ENCODE data around the gene RHPN2. TPM values are rescaled to one million over a fixed set of nuclear protein-coding genes. Genes with fewer than 3 reads are reported as not detected.

Gene RHPN2
- total and polyA plus RNA-seq, 2 of the 13 experiments (the other 11 are each of a cell fraction or from before 2014, with no cell fraction given), result 20.3 to 48.0 TPM

- TF ChIP-seq UBTF (CRISPR knock-in tag; IDR thresholded peaks at IDR 0.05) (peak; percentile 25; the same call in 1 of the 2 replicates), RBM39 (IDR thresholded peaks at IDR 0.05; ENCODE audit: low read depth, low read length, poor library complexity, severe bottlenecking) (no peak), ZBTB43 (CRISPR knock-in tag; conservative IDR thresholded peaks at IDR 0.05) (no peak), ZNF33B (CRISPR knock-in tag; IDR thresholded peaks at IDR 0.05) (no peak), YY1 (IDR thresholded peaks at IDR 0.05; ENCODE audit: insufficient read depth, insufficient replicate concordance, low read depth, low read length) (peak; percentile 4), U2AF2 (IDR thresholded peaks at IDR 0.05; ENCODE audit: low read depth, low read length) (no peak), GLMP (CRISPR knock-in tag; IDR thresholded peaks at IDR 0.05; ENCODE audit: borderline replicate concordance) (no peak), ZNF205 (CRISPR knock-in tag; IDR thresholded peaks at IDR 0.05) (no peak), ZZZ3 (CRISPR knock-in tag; IDR thresholded peaks at IDR 0.05; ENCODE audit: borderline replicate concordance) (no peak), MZF1 (CRISPR knock-in tag; IDR thresholded peaks at IDR 0.05; ENCODE audit: borderline replicate concordance) (no peak), NFE2L2 (IDR thresholded peaks at IDR 0.05; ENCODE audit: low read length) (no peak), ZNF225 (CRISPR knock-in tag; IDR thresholded peaks at IDR 0.05) (no peak), NFIB (CRISPR knock-in tag; IDR thresholded peaks at IDR 0.05; ENCODE audit: borderline replicate concordance) (no peak), ZNF609 (CRISPR knock-in tag; IDR thresholded peaks at IDR 0.05; ENCODE audit: borderline replicate concordance) (no peak), SOX6 (IDR thresholded peaks at IDR 0.05) (no peak), SOX6 (CRISPR knock-in tag; IDR thresholded peaks at IDR 0.05) (peak; percentile 36; the same call in 1 of the 2 replicates), DBP (CRISPR knock-in tag; IDR thresholded peaks at IDR 0.05; ENCODE audit: not compliant biosample characterization) (no peak), GZF1 (CRISPR knock-in tag; IDR thresholded peaks at IDR 0.05) (no peak), NR1H2 (CRISPR knock-in tag; IDR thresholded peaks at IDR 0.05; ENCODE audit: borderline replicate concordance, low read depth) (no peak)
These were observed at the start of gene RHPN2 (continued) for GRCh38 chr19:33064792-33065550.

Data from HepG2 (cell line).